Spleen (tissue), 7 donors: ENCODE measurements around the gene ITIH4.

Experiments
- POLR2A ChIP-seq, 3 donors: fragments of 450-650 bp; IDR thresholded peaks; one replicate each; pipeline ENCODE4 v1.5.1; 2017; ENCODE audit warnings: antibody characterized with exemption in 3 of 3, mild to moderate bottlenecking in 1 of 3
- POLR2AphosphoS5 ChIP-seq, 3 donors: sonication (generic); formaldehyde crosslinking; IDR thresholded peaks; one replicate each; pipeline ENCODE4 v1.5.1; 2017; ENCODE audit warnings: antibody characterized with exemption in 3 of 3
- TF ChIP-seq, protein P1 (sequence below), 11 experiments: fragments of 200-600 bp in 7 of 11; fragments of 450-650 bp in 4 of 11; sonication (generic) in 4 of 11; IDR thresholded peaks in 8 of 11; conservative IDR thresholded peaks in 3 of 11; 1 replicate in 7 of 11; 2 replicates in 4 of 11; pipeline versions ENCODE4 v1.4.0 to v1.8.0; 2016 to 2021; ENCODE audit warnings: antibody characterized with exemption in 11 of 11, inconsistent platforms in 4 of 11, mild to moderate bottlenecking in 1 of 11
- donor health status: DM: no; HTN: no; CAD: no; lungs with moderate emphysema.
- donor health status: DM: no; HTN: no; CAD: no.
- donor health status: DM: no; HTN: no; CAD: no.

DNA sequence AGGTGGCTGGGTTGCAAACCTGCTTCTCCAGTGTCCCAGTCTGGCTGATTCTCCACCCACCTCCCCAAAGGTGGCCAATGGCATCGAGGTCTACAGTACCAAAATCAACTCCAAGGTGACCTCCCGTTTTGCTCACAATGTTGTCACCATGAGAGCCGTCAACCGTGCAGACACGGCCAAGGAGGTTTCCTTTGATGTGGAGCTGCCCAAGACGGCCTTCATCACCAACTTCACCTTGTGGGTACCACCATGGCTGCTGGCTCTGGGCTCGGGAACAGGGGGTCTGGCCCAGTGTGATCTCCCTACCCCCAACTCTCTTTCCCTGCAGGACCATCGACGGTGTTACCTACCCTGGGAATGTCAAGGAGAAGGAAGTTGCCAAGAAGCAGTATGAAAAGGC is 34.1 kb downstream of the ITIH4 start:
- TF ChIP-seq, protein P1, sequence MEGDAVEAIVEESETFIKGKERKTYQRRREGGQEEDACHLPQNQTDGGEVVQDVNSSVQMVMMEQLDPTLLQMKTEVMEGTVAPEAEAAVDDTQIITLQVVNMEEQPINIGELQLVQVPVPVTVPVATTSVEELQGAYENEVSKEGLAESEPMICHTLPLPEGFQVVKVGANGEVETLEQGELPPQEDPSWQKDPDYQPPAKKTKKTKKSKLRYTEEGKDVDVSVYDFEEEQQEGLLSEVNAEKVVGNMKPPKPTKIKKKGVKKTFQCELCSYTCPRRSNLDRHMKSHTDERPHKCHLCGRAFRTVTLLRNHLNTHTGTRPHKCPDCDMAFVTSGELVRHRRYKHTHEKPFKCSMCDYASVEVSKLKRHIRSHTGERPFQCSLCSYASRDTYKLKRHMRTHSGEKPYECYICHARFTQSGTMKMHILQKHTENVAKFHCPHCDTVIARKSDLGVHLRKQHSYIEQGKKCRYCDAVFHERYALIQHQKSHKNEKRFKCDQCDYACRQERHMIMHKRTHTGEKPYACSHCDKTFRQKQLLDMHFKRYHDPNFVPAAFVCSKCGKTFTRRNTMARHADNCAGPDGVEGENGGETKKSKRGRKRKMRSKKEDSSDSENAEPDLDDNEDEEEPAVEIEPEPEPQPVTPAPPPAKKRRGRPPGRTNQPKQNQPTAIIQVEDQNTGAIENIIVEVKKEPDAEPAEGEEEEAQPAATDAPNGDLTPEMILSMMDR (IDR thresholded peaks at IDR 0.05 in 8 of 11, conservative IDR thresholded peaks at IDR 0.05 in 3 of 11): no peak
- TF ChIP-seq POLR2A (IDR thresholded peaks at IDR 0.05) (no peak), POLR2AphosphoS5 (IDR thresholded peaks at IDR 0.05) (no peak)
